MM.1S (cell line): Measurements from ENCODE around the gene SPTBN1.

Experiments
- EZH2 ChIP-seq: fragments of 300-600 bp; sonication (generic); optimal IDR thresholded peaks from 2 replicates; pipeline ENCODE3; 2017; ENCODE audit warnings: low read depth, mild to moderate bottlenecking, antibody characterized with exemption, low read length, mixed read lengths
- TF ChIP-seq, protein P1 (sequence below): fragments of 300-600 bp; sonication (generic); IDR thresholded peaks from 2 replicates; pipeline ENCODE4 v1.5.1; 2016; ENCODE audit warnings: antibody characterized with exemption, low read length, mixed read lengths

DNA sequence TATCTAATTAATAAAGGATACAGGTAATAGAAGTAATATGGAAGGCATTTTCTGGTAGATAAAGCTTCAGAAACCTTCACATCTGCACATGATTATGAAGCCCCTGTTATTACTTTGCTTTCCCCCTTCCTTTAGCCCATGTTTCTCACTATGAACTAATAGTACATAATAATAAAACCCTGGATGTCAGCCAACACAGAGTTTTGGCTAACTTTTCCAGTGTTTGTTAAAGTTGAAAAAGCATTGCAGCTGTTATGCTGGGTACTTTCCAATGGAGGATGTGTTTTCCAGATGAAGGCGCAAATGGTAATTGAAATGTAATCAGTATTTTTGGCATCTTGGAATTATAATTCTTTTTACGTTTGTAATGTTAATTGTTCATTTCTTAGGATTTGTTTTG lies 43.5 kb downstream of the SPTBN1 start:
- TF ChIP-seq, protein P1, sequence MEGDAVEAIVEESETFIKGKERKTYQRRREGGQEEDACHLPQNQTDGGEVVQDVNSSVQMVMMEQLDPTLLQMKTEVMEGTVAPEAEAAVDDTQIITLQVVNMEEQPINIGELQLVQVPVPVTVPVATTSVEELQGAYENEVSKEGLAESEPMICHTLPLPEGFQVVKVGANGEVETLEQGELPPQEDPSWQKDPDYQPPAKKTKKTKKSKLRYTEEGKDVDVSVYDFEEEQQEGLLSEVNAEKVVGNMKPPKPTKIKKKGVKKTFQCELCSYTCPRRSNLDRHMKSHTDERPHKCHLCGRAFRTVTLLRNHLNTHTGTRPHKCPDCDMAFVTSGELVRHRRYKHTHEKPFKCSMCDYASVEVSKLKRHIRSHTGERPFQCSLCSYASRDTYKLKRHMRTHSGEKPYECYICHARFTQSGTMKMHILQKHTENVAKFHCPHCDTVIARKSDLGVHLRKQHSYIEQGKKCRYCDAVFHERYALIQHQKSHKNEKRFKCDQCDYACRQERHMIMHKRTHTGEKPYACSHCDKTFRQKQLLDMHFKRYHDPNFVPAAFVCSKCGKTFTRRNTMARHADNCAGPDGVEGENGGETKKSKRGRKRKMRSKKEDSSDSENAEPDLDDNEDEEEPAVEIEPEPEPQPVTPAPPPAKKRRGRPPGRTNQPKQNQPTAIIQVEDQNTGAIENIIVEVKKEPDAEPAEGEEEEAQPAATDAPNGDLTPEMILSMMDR = no peak
- TF ChIP-seq EZH2 = no peak
